ENCODE data around the gene DMD.

The DMD gene

DNA sequence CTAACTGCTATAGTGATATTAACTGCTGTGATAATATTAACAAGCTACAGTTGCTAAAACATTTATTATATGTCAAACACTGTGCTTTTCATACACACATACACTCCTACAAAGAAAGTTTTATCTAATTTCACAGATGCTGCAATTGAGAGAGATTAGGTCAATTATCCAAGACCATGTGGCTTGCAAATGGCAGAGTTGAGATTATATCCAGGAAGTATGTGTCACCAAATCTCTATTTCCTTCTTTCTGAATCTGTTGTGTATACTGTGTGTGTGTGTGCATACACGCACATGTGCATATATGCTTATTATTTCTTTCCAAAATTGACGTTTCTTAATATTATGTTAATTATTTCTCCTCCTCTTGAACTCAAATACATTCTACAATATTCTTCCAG, 1363.6 kb downstream of the DMD start:
- DNase-seq (ENCODE audit: low spot score) = no peak

DNA sequence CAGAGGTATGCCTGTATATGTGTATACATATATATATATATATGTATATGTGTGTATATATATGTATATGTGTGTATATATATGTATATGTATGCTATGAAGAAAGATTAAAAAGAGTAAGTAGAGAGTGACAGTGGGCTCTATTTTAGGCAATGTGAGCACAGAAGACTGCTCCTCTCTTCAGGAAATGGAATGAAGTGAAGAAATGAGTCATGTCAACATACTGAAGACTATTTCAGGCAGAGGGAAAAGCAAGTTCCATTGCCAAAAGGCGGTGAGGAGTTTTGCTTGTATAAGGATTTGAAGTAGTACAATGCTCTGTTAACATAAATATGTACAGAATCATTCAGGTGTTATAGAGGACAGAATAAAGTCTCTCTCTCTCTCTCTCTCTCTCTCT, 1366.3 kb downstream of the DMD start:
- no peak for DNase-seq (ENCODE audit: low spot score)

DNA sequence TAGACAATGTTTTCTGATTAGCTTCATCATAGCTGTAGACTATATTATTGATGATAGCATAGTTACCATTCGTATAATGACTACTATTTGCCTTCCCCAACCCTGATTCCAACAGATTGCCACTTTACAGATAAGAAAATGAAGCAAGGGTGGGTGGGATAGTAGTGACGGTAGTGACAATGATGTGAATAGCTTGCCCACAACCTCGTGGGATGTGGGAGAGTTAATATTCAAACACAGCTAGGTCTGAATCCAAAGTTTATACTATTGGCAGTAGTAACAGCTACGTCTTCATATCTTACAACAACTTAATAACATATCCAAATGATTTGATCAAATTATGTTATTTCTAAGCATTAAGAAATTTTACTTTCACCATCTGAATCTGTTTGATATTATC, 1372.7 kb downstream of the DMD start:
- DNase-seq (ENCODE audit: low spot score) = no peak

DNA sequence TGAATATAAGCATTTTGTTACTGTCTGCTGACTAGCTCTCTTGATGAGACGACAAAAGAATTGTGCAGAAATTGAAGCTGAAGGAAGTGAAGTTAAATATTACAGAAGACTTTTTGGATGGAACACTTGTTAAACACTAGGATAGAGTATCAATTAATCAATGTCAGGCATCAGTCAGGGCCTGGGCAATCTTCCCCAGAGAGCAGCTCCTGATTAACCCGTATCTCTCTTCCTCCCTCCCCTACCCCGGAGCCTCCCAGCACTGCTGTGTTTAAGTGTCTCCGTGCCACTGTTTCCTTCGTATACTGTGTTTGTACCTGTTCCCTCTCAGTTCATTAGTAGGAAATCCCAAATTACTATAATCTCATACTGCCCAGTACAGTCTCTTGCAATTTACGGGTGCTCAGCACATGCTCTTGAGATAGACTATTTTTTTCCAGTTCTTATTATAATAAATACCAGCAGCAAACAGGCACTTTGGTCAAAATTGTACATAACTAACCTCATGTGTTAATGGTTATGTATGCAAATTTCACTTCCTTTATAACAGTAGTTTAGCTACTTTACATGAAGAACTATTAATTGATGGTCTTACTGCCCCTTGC, 1373.8 kb downstream of the DMD start:
- DNase-seq (ENCODE audit: low spot score) = no peak

DNA sequence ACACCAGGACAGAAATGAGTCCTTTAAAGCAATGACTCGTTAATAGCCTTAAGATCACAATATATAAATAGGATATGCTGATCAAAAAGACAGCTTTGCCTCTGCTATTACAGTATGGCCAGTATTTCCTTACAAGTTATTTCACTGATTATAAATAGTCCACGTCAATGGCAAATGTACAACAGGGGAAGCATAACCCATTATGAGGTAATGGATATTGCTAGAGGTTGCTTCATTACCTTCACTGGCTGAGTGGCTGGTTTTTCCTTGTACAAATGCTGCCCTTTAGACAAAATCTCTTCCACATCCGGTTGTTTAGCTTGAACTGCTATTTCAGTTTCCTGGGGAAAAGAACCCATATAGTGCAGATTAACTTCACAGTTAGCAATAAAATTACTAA, 1374.9 kb downstream of the DMD start:
- no peak for DNase-seq (ENCODE audit: low spot score)

DNA sequence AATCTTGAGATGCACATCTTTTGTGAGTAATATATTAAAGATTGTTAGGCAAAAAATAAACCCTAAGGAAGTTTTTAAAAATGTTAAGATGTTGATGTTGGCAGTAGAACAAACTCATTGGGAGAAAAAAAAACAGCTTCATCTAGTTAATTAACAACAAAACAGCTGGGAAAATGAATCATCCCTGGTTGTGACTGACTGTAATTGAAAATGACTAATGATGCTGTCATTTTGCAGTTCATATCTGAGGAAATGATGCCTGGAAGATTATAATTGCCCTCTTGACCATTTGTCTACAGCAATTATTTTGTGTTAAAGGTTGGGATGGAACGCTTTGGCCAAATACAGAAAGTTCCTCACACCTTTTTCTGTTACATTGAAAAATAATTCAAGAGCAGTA, 1379.1 kb downstream of the DMD start:
- DNase-seq (ENCODE audit: low spot score) = no peak

DNA sequence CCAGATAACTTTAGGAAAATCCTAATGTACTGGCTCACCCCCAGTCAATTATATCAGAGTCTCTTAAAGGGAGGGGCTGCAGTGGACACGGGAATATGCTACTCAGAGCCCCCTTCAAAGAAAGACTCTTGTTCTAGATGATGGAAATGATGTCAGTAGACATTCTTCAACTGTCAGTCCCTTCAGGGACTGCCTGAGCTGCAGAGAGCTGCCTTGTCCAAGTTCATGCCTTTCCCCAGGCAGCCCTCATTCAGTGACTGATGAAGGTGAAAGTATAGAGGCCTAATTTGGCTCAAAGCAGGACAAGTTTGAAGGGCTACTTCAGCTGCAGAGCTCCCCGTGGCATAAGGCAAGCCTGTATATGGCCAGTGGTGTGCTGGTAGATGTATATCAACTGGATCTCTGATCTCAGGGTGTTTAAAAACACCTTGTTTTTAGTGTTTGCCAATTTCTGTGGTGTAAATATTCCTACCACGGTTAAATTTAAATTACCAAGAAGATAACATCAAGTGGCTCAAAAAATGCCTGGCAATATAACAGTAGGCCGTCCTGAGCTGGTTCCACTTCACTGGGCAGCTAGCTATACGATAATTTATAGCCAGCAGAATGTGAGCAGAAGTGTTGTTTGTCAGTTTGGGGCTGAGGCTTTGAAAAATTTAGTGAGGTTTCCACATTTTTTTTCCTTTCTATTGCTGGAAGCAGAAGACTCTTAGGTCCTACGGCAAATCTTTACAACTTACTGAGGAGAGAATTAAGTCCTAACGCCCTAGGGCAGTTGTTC, 1390.7 kb downstream of the DMD start:
- no peak for DNase-seq (ENCODE audit: low spot score)

DNA sequence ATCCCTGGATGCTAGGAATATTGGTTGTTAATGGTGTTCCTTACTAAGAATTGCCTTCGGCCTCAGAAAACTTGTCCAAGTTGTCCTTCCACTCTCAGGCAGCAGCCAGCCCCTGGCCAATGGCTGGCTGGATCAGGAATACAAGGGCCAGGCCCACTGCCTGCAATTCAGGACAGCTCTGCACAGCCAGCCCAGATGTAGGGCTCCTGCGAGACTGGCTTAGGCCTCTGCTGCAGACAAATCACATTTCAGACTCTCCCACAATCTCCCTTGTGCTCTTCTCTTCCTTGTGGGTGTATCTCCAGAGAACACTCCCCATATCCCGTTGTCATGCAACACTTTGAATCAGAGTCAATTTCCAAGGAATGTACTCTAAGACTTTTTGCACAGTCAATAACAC, 1391.9 kb downstream of the DMD start:
- peak; percentile 7 for DNase-seq (ENCODE audit: low spot score)

DNA sequence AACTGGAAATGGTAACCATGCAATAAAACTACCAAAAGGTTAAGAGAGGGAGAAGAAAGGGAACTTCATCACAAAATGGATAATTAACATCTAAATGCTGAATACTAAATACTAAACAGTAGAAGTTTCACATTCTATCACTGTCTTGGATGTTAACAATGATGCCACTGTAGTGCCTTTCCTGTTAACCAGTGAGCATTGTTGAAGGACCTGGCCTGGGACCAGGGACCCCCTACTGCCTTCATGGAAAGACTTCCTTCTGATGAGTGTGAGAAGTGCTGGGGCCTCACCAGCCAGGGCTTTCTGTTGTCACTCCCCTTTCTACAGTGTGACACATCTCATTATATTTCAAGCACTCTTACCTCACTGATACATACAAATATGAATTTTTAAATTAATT, 1400.2 kb downstream of the DMD start:
- DNase-seq (ENCODE audit: low spot score) = no peak

DNA sequence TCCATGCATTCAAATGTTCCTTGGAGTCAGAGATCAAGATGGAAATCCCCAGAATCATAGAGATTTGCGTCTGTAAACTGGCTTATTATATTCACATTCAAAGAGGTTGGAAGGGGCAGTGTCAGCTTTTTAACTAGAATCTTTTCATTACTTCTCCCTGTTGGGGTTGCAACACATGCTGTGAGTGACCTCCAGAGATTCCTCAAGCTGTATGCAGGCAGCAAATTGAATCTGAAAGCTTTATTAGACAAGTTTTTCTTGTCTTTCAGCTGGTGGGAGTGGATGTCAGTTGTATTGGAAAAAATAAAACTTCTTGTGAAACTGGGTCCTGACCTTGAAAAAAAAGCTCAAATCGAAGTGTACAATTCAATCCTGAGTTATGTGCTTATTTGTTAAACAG, 1403.0 kb downstream of the DMD start:
- no peak for DNase-seq (ENCODE audit: low spot score)

DNA sequence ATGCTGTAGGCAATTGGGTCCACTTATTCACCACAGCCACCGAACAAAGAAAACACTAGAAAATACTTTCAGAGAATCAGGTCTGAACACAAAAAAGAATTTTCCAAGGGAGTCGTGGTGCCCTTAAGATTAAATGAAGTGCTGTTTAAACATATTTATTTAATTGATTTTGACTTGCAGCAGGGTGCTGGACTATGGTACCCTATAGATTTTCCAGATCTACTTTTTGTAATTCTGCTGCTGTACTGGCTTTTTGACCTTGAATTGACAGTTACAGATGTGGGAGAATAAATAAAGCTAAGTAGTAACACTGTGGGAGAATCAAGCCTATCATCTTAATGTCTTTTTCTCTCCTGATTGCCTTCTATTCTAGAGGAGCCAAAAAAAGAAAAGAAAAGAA, 1404.2 kb downstream of the DMD start:
- DNase-seq (ENCODE audit: low spot score) = no peak

DNA sequence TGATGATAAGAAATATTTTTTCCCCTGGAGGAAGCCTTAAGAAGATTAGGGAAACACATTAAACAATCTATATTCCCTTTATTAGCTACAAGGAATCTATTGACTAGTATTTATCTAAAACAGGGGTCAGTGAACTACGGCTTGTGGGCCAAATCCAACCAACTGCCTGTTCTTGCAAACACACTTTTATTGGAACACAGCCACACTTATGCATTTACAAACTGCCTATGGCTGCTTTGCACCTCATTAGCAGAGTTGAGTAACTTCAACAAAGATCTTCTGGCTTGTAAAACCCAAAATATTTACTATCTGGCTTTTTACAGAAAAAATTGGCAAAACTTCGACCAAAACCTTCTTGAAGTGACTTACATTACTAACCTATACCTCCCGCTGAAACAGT, 1405.6 kb downstream of the DMD start:
- DNase-seq (ENCODE audit: low spot score) = no peak

DNA sequence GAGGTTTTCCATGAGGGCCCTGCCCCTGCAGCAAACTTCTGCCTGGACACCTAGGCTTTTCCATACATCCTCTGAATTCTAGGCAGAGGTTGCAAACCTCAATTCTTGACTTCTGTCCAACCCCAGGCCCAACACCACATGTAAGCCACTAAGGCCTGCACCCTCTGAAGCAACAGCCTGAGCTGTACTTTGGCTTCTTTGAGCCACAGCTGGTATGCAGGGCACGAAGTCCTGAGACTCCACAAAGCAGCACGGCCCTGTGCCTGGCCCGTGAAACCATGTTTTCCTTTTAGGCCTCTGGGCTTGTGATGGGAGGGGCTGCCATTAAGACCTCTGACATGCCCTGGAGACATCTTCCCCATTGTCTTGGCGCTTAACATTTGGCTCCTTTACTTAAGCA, 1411.1 kb downstream of the DMD start:
- DNase-seq (ENCODE audit: low spot score) = no peak

DNA sequence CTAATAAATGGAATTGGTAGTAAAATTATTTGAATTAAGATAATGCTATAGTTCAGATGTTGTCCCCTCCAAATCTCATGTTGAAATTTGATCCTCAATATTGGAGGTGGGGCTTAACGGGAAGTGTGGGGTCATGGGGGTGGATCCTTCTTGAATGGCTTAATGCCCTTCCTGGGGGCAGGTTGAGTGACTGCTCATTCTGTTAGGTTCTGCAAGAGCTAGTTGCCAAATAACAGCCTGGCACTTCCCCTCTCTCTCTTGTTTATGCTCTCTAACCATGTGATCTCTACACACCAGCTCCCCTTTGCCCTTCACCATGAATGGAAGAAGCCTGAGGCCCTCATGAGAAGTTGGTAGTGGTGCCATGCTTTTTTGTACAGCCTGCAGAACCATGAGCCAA, 1414.7 kb downstream of the DMD start:
- DNase-seq (ENCODE audit: low spot score) = no peak

DNA sequence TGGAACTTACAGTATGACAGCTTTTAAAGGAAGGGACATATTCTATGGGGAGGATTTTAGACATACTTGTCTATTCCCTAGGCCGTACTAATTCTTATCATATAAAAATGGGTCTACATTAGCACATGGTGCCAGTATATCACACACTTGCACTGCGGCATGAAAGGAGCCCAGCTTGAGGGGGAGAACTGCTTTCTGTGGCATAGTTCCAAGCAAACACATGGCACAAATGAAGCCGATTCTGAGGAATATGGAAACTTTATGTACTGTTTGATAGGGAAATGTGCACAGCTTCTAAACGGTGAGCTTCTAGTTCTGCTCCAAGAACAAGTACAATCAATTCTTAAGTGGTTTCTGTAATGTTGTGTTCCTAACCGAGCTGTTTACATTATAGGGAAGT, 1463.9 kb downstream of the DMD start:
- DNase-seq (ENCODE audit: low spot score) = no peak

DNA sequence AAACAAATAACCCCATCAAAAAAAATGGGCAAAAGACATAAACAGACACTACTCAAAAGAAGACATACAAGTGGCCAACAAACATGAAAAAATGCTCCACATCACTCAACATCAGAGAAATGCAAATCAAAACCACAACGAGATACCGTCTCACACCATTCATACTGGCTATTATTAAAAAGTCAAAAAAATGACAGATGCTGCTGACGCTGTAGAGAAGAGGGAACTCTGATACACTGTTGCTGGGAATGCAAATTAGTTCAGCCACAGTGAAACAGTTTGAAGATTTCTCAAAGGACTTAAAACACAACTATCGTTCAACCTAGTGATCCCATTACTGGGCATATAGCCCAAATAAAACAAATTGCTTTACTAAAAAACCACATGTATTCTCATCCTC, 1468.3 kb downstream of the DMD start:
- no peak for DNase-seq (ENCODE audit: low spot score)

DNA sequence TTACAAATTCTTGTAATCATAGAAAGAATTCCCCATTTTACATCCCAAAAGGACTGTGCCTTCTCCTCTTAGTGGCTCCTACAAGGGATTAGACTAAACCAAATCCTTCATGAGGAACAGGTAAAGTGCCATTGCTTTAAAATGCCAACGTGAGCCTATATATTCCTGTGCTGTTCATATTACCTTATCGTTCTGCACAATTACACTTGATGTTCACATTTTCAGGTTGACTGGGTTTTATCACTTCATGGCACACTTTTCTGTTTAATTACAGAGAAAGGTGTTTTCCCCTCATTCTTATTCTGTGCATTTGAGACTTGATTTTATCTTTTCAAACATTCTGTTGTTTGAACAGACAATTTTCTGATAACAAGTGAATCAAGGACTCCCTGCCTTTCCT, 1493.9 kb downstream of the DMD start:
- no peak for DNase-seq (ENCODE audit: low spot score)

DNA sequence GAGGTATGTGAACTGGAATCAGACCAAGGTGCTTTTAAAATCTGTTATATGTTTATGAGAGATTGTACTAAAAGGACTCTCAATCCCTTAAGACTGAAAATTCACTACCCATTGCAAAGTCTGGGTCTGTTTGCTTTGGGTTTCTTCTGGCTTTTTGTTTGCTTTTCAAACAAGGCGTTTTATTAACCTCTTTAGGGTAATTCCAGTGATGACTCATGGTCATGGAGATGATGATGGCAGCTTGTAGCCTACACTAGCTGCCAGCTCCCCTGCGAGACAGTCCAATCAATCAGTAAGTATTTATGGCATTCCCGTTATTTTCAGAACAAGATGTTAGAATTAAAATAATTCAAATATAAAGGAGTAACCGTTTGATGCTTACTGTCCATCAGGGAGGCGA, 1495.7 kb downstream of the DMD start:
- DNase-seq (ENCODE audit: low spot score) = no peak

DNA sequence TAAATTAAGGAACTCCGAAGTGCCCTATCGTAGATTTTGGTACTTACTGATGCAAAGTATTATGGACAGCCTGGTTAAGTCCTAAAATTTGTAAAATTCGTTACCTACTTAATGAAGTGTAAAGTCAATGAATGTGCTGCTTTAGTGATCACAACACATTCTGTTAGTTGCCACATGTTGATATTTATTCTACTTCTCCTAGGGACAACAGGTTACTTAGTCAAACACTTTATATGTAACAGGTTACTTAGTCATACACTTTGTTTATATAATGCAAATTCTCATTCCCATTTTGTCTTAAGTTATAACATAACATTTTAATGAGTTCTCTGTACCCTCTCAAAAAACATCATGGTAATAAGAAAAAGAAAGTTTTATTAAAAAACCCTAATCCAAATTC, 1496.6 kb downstream of the DMD start:
- no peak for DNase-seq (ENCODE audit: low spot score)

DNA sequence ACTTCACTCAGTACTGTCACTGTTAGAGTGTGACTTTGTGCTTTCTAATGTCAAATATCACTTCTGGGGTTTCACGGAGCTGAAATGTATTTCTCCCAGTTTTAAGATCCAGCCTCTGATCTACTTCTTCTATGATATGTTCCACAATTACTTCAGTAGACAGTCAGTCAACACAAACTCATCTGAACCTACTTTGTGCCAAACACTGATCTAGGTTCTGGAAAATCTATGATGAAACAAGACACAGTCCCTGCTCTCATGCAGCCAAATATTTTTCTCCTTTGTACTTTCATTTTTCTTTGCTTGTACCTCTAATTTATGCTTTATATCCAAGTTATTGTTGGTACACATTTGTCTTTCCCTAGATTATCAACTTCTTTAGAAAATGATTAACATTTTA, 1498.2 kb downstream of the DMD start:
- no peak for DNase-seq (ENCODE audit: low spot score)

DNA sequence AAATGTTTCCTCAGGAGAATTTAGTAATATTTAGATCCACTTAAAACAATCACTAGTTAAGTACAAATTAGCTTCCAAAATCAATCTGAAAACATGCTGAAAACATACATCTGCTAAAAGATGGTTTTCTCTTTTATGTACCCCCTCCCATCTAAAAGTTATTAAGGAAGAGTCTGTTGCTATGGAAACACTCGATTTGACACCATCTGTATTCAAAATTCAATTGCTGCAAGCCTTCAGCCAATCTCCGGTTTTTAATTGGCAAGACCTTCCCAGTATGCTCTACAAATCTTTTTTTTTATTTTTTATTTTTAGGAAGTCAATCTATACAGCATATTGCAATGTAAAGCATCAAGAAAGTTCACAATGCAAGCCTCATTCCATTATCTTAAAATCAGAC, 1500.2 kb downstream of the DMD start:
- DNase-seq (ENCODE audit: low spot score) = no peak

DNA sequence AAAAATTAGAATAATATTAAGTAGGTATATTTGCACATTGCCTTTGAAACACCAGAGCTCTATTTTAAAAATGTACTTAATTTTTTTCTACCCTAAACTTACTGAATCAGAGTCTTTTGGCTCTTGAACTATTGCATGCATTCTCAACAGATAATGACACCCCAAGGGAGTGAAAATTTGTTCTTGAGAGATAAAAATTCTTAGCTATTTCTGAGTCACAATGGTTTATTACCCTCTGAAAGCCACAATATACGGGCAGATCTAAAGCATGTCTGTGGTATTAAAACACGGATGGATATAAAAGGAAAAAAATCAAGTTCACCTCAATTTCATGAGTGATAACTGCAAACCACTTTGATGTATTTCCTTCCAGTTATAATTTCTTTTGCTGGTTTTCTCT, 1503.2 kb downstream of the DMD start:
- DNase-seq (ENCODE audit: low spot score) = no peak

DNA sequence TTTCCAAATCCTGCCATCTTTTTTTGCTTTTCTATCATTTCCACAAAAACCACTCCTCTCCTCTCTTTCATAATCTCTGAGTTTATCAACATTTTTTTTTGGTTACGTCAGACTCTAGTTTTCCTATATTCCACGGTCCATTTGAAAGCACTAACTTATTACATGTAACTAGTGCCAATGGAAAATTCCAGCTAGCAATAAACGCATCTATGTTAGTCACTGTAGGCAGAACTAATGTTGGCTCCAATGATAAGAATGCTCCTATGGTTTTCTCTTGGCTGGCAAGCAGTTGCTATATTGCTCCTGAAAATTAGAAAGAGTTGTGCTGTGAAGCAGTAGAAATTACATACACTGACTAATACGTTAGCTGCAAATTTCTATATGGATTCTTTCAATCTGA, 1504.9 kb downstream of the DMD start:
- DNase-seq (ENCODE audit: low spot score) = no peak

DNA sequence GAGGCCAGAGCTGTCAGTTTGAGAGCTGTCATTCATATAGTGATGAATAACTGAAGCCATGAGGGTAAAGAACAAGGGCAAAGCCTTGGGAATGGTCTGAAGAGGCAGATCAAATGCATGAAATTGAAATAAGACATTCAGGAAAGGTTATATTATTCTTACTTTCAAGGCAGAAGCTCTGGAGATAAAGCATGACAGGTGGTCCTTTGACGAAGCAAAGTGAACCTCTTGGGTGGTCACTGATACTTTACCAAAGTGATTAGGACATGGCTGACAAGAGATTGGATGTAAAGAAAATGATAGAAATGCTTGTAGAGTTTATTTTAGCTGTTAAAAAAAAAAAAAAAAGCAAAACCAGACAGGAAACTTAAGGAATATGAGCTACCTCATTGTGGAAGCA, 1505.5 kb downstream of the DMD start:
- no peak for DNase-seq (ENCODE audit: low spot score)
